HAP-1 (cell line): Measurements from ENCODE around the gene GSTA5.
"Not testable (repeated sequence)": the region's sequence is repeated elsewhere in the genome, so short reads cannot be mapped to it uniquely, and the experiment has no call there.

Source experiments
- DNase-seq, 2 experiments: peaks; one replicate each; pipeline ENCODE4 v3.0.0-alpha.2; 2016 to 2020; ENCODE audit warnings: low spot score in 2 of 2
- H3K27me3 ChIP-seq: fragments of 250-450 bp; sonication (Bioruptor Pico); 2 replicates; pipeline ENCODE4 v1.5.1; 2020; ENCODE audit warnings: low read depth, mild to moderate bottlenecking, moderate library complexity
- H3K36me3 ChIP-seq: fragments of 250-450 bp; sonication (Bioruptor Pico); replicated peaks from 2 replicates; pipeline ENCODE4 v1.5.1; 2020; ENCODE audit warnings: mild to moderate bottlenecking
- H3K4me1 ChIP-seq: fragments of 250-450 bp; sonication (Bioruptor Pico); 2 replicates; pipeline ENCODE4 v1.5.1; 2020; ENCODE audit warnings: mild to moderate bottlenecking
- H3K4me3 ChIP-seq: fragments of 250-450 bp; sonication (Bioruptor Pico); 2 replicates; pipeline ENCODE4 v1.5.1; 2020; ENCODE audit warnings: mild to moderate bottlenecking, moderate library complexity
- H3K9me3 ChIP-seq: fragments of 250-450 bp; sonication (Bioruptor Pico); 2 replicates; pipeline ENCODE4 v1.5.1; 2020; ENCODE audit warnings: mild to moderate bottlenecking, moderate library complexity
- in situ Hi-C: fragments of 300-500 bp; cut with MboI; formaldehyde crosslinking; loops from 3 replicates; pipeline ENCODE4 v1.14.3; 2020; ENCODE audit warnings: low sequenced_read_pairs, inconsistent platforms, mixed read lengths

The GSTA5 gene

DNA sequence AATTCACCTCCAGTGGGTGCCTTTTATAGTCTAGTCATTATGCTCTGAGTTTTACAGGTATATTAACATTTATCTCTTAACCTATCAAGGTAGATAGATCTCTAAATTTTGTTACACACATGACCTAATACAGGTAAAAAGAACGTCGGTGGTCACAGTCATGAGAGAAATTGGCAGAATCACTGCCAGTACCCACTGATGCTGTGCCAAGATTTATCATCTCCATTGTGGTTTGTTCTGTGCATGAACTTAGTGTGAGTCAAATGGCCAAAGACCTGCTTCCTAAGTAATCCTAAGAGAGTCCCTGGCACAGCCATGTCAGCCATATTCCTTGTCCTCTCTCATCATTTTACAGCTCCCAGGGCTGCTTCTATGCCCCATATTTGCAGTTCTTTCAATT is 46.2 kb downstream of the GSTA5 start:
- H3K9me3 ChIP-seq, H3K4me1 ChIP-seq, in situ Hi-C loops, H3K27me3 ChIP-seq, DNase-seq, H3K4me3 ChIP-seq, H3K36me3 ChIP-seq: not testable (repeated sequence)

DNA sequence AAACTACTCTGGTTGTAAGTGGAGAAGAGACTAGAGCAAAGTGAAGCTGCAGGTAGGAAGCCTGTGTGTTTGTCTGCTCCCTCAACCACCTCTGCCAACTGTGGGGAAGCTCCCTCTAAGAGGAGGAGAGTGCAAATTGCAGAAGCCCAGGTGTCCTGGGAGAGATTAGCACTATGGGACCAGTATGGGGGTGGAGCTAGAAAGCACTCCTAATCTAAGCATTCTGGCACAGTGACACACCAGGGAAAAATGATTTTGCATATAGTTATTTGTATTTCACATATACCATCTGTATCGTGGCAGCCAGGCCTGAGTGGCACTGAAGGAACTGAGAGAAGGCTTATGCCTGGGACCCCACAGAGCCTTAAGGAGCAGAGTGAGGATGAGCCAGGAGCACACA is 49.8 kb downstream of the GSTA5 start:
- DNase-seq = no peak
- Histone ChIP-seq H3K27me3 (no peaks in the 10 kb centered on the region), H3K4me1 (no peaks in the 10 kb centered on the region), H3K4me3 (no peak overlapping the region), H3K36me3 (no peaks in the 10 kb centered on the region), H3K9me3 (no peaks in the 10 kb centered on the region)
- in situ Hi-C loops = no loop called here

- DNase-seq, in situ Hi-C loops, H3K36me3 ChIP-seq, H3K9me3 ChIP-seq, H3K4me3 ChIP-seq, H3K4me1 ChIP-seq, H3K27me3 ChIP-seq: not testable (repeated sequence)
Observed at GRCh38 chr6:52789658-52790057, 51.0 kb downstream of the GSTA5 start.

GRCh38 chr6:52788478-52788877 is 52.1 kb downstream of the GSTA5 start:
- Histone ChIP-seq H3K27me3 (no peaks in the 10 kb centered on the region), H3K36me3 (no peaks in the 10 kb centered on the region), H3K4me3 (no peak overlapping the region), H3K4me1 (no peaks in the 10 kb centered on the region), H3K9me3 (no peaks in the 10 kb centered on the region)
- no peak for DNase-seq
- in situ Hi-C loops = no loop called here

DNA sequence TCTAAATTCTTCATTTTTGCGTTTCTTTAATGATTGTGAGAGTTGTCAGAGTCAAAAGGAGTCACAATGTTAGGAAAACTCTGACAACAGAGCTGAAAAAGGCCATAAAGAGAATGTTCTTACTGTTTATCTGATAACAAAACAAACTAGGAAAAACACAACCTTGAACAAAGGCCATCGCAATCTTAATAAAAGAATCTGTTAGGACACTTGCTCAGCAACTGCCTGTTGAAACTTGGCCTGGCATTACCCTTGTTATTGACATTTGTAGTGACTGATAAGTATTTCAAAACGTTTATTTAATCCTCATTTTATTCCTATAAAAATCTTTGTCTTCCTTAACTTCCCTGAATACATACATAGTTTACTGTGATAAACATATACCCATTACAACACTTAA is 52.7 kb downstream of the GSTA5 start:
- in situ Hi-C loops = no loop called here
- Histone ChIP-seq H3K4me1 (no peaks in the 10 kb centered on the region), H3K9me3 (no peaks in the 10 kb centered on the region), H3K4me3 (no peak overlapping the region), H3K27me3 (no peaks in the 10 kb centered on the region), H3K36me3 (no peaks in the 10 kb centered on the region)
- DNase-seq = no peak

- no peaks in the 10 kb centered on the region for H3K27me3 ChIP-seq
- in situ Hi-C loops = no loop called here
Observed at GRCh38 chr6:52786249-52786956, 54.2 kb downstream of the GSTA5 start.

DNA sequence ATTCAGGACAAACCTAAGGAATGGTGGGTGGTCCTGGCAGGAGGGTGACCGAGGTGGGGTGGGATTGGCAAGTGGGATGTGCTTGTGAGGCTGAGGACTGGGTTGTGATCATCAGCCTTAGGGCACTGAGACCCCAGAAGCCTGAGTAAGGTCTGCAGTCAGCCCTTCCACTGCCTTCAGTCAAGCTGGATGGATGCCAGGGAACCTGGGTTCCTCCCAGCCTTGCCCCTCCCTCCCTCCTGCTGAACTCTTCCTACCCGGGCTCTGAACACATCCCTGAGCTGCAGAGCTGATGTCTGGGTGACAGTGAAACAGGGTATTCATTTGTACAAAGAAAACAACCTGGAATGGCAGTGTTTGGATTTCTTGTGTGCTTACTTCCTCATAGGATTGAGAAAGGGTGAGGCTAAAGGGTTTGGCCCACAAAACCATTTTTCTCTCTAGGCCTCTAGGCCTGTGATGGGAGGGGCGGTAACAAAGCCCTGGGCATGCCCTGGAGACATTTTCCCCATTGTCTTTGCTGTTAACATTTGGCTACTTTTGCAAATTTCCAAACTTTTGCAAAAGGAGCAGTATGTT is 57.8 kb downstream of the GSTA5 start:
- H3K27me3 ChIP-seq, DNase-seq, in situ Hi-C loops, H3K4me1 ChIP-seq, H3K36me3 ChIP-seq, H3K9me3 ChIP-seq, H3K4me3 ChIP-seq: not testable (repeated sequence)

More at GRCh38 chr6:52786249-52786956, 54.2 kb downstream of the GSTA5 start:
- no peak for DNase-seq
- Histone ChIP-seq H3K9me3 (no peaks in the 10 kb centered on the region), H3K4me3 (no peak overlapping the region), H3K36me3 (no peaks in the 10 kb centered on the region), H3K4me1 (no peaks in the 10 kb centered on the region)

DNA sequence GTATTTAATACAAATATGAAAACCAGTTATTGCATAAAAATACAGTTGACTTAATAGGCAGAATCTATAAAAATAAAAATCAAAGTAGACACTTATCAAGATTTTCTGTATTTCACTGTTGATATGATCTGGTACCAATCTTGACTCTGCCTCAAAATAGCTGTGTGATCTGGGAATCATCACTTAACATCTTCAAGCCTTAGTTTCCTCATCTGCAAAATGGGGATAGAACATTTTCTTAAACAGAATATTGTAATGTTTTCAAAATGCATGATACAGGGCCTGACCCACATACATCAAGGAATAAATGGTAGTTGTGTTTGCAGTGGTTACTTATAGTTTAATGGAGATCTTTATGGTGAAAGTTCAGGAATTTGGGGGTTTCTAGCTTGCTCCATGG is 58.4 kb downstream of the GSTA5 start:
- in situ Hi-C loops, DNase-seq, H3K36me3 ChIP-seq, H3K27me3 ChIP-seq, H3K4me1 ChIP-seq, H3K4me3 ChIP-seq, H3K9me3 ChIP-seq: not testable (repeated sequence)
